ENCODE data around the gene MARK3.

DNA sequence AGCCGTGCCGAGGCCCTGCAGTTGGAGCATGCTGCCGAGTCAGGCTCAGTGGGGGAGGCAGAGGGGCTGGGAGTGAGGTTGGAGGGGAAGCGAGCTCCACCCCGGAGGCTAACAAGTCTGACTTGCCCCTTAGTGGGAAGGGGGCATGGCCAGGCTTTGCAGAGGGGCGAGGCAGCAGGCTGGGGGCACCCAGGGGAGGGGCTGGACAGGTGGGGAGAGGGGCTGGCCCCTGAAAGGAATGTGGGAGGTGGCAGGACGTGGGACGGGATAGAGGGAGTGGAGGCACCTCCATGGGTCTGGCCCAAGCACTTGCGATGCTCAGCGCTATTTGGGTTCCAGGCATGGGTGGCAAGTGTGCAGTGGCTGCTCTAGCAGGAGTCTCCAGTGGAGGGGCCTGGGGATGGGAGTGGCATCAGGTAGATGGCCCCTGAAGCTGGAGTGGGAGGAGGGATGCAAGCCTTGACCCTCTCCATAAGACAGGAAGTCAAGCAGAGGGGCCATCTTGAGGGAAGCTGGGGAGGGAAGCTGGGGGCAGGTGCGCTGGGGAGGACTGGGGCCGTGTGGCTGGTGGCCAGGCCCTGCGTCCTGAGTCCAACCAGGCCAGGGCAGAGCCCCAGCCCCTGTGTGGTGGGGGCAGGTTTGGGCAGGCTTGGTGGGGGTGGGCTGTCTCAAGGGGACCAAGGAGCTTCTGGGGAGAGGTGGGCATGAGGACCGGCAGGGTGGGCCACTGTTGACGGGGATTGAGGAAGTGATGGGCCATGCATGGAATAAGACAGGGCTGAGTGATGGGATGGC, 146.4 kb downstream of the MARK3 start:
- TF ChIP-seq, protein P1, sequence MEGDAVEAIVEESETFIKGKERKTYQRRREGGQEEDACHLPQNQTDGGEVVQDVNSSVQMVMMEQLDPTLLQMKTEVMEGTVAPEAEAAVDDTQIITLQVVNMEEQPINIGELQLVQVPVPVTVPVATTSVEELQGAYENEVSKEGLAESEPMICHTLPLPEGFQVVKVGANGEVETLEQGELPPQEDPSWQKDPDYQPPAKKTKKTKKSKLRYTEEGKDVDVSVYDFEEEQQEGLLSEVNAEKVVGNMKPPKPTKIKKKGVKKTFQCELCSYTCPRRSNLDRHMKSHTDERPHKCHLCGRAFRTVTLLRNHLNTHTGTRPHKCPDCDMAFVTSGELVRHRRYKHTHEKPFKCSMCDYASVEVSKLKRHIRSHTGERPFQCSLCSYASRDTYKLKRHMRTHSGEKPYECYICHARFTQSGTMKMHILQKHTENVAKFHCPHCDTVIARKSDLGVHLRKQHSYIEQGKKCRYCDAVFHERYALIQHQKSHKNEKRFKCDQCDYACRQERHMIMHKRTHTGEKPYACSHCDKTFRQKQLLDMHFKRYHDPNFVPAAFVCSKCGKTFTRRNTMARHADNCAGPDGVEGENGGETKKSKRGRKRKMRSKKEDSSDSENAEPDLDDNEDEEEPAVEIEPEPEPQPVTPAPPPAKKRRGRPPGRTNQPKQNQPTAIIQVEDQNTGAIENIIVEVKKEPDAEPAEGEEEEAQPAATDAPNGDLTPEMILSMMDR (IDR thresholded peaks at IDR 0.05): no peak
- no peak for TF ChIP-seq POLR2A (IDR thresholded peaks at IDR 0.05)
